Large intestine (tissue), 3 donors: ENCODE measurements around the gene ASGR1. TPM values are rescaled to one million over a fixed set of nuclear protein-coding genes. Genes with fewer than 3 reads are reported as not detected.
"Not testable (repeated sequence)": the region's sequence is repeated elsewhere in the genome, so short reads cannot be mapped to it uniquely, and the experiment has no call there.

Source experiments
- DNase-seq, 2 donors: peaks; one replicate each; pipeline versions ENCODE4 v3.0.0 to v3.0.0-alpha.2; 2013
- H3K27ac ChIP-seq: one replicate; pipeline ENCODE4 v1.5.1; 2013; ENCODE audit warnings: low read length
- H3K27me3 ChIP-seq: 2 replicates; pipeline ENCODE4 v1.6.1; 2013; ENCODE audit warnings: low read length; ENCODE audit not compliant: control insufficient read depth, insufficient read depth
- H3K36me3 ChIP-seq: 2 replicates; pipeline ENCODE4 v1.6.1; 2013; ENCODE audit warnings: low read length; ENCODE audit not compliant: control insufficient read depth, insufficient read depth
- H3K4me1 ChIP-seq: one replicate; pipeline ENCODE4 v1.6.1; 2013; ENCODE audit warnings: low read length; ENCODE audit not compliant: control insufficient read depth, insufficient read depth
- H3K4me3 ChIP-seq: one replicate; pipeline ENCODE4 v1.5.1; 2013; ENCODE audit warnings: low read length
- H3K9me3 ChIP-seq: one replicate; pipeline ENCODE4 v1.6.1; 2013; ENCODE audit warnings: mild to moderate bottlenecking, low read depth, low read length, moderate library complexity; ENCODE audit not compliant: control insufficient read depth
- WGBS: methylation state at CpG from one replicate; pipeline ENCODE4 v1.1.5; 2013; ENCODE audit warnings: low lambda C conversion rate; ENCODE audit not compliant: insufficient coverage; 5-methylcytosine and 5-hydroxymethylcytosine counted together
- polyA plus RNA-seq: library from polyadenylated mRNA; unstranded; fragments of 120-200 nt; gene quantifications from one replicate; pipeline ENCODE4 v1.2.1, GENCODE V29; 2013

Gene ASGR1
- polyA plus RNA-seq, 1 donor: 5.7 TPM

DNA sequence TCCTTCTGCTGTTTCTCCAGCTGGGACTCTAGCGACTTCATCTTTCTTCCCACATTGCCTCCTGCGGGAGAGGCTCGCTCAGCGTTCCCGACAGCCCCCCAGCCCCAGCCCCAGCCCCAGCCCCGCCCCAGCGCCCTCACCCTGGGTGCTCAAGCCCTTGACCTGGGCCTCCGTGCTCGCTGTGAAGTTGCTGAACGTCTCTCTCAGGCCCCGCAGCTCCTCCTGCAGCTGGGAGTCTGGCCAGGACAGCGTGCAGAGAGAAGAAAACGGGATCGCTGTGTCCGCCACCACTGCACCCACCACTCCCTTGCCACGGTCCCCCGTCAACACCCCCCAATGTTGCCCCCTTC, 2.4 kb downstream of the ASGR1 start:
- Histone ChIP-seq H3K4me3 (peak overlapping the region; percentile 40), H3K36me3 (no peaks in the 10 kb centered on the region), H3K9me3 (peaks cover 18% of the 10 kb centered on the region), H3K27ac (no peak overlapping the region), H3K27me3 (peaks cover 16% of the 10 kb centered on the region), H3K4me1 (peaks cover 28% of the 10 kb centered on the region)
- WGBS: no CpG with 5 or more reads among the region's 17 CpGs
- no peak for DNase-seq

DNA sequence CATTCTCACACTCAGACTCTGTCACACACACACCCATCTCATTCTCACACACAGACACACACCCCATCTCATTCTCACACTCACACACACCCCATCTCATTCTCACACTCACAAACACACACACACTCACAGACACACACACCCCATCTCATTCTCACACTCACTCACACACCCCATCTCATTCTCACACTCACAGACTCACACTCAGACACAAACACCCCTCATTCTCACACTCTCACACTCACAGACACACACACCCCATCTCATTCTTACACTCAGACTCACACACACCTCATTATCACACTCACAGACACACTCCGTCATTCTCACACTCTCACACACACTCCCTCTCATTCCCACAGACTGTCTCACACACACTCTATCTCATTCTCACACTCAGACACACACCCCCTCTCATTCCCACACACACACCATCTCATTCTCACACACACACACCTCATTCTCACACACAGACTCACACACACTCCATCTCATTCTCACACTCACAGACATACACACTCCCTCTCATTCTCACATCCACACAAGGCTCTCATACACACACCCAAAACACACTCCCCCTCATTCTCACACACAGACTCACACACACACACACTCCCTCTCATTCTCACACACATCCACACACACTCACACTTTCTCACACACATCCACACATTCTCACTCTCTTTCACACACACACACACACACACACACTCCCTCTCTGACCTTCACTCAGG, 2.9 kb downstream of the ASGR1 start:
- H3K36me3 ChIP-seq: no peaks in the 10 kb centered on the region
- peaks cover 16% of the 10 kb centered on the region for H3K27me3 ChIP-seq
- peaks cover 28% of the 10 kb centered on the region for H3K4me1 ChIP-seq
- no peak for DNase-seq
- peaks cover 18% of the 10 kb centered on the region for H3K9me3 ChIP-seq
- no peak overlapping the region for H3K27ac ChIP-seq
- H3K4me3 ChIP-seq: no peak overlapping the region
- 100% methylated on average over 1 of the region's 1 CpG for WGBS

DNA sequence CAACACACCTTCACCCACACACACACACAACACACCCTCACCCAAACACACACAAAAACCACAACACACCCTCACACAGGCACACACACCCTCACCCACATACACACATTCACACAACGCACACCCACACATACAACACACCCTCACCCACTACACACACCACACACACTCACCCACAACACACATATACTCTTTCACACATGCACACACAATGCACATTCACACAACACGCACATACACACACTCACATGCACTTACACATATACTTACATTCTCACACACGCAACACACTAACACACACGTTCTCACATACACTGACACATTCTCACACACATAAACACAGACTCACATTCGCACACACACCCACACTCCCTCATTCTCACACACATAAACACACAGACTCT, 3.8 kb downstream of the ASGR1 start:
- DNase-seq: no peak
- peaks cover 16% of the 10 kb centered on the region for H3K27me3 ChIP-seq
- 100% methylated on average over 4 of the region's 5 CpGs for WGBS
- H3K27ac ChIP-seq: no peak overlapping the region
- H3K4me3 ChIP-seq: no peak overlapping the region
- no peaks in the 10 kb centered on the region for H3K36me3 ChIP-seq
- peaks cover 28% of the 10 kb centered on the region for H3K4me1 ChIP-seq
- peaks cover 18% of the 10 kb centered on the region for H3K9me3 ChIP-seq

DNA sequence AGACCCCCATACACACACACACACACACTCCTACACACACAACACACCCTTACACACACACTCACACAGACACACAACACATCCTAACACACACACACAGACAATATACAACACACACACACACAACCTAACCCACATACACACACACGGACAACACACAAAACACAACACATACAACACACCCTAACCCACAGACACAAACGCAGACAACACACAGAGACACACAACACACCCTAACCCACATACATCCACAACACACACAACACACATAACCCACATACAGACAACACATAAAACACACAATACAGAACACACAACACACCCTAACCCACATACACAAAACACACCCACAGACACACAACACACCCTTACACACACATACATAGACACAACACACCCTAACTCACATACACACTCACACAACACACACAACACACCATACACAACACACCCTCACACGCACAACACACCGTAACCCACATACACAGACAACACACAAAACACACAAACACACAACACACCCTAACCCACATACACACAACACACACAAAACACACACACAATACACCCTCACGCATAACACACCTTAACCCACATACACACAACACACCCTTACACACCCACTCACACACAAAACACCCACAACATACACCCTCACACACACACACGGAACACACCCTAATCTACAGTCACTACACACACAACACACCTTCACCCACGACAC, 4.4 kb downstream of the ASGR1 start:
- peaks cover 27% of the 10 kb centered on the region for H3K4me1 ChIP-seq
- H3K36me3 ChIP-seq: no peaks in the 10 kb centered on the region
- DNase-seq: no peak
- no peak overlapping the region for H3K4me3 ChIP-seq
- peaks cover 16% of the 10 kb centered on the region for H3K27me3 ChIP-seq
- no peak overlapping the region for H3K27ac ChIP-seq
- WGBS: no CpG with 5 or more reads among the region's 7 CpGs
- H3K9me3 ChIP-seq: peaks cover 19% of the 10 kb centered on the region

DNA sequence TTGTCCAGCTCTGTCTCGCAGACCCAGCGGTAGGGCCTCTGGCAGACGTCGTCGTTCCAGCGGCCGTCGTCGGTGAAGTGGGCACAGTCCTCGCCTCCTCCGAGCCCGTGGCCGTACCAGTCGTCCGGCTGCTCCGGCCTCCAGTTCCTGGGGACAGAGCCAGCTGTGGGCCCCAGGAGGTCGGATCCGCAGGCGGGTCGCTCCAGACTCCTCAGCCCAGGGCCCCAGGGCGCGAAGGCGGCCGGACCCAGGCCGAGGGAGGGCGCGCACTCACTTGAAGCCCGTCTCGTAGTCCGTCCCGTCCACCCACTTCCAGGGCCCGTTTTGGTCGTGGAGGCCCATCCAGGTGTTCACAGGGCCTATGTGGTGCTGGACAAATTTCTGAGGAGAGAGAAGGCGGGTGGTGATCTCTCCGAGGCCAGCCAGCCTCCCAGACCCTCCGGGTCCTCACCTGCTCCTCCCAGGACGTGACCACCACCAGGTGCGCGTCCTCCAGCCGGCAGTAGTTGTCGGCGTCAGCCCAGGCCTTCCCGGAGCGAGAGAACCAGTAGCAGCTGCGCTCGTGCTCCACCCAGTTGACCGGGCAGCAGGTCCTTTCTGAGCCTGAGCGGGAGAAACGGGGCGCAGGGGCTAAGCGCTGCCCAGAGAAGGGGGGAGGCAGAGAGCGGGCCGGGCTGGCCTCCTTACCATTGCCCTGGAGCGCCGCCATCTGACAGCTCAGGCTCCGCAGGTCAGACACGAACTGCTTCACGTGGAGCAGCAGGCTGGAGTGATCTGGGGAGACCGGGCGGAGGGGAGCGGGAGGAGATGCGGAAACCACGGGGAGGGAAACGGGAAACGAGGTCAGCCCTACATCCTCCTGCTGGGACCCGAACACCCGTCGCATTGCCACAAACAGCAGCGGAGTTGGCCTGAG, 5.2 kb downstream of the ASGR1 start:
- H3K4me1 ChIP-seq: peaks cover 19% of the 10 kb centered on the region
- H3K9me3 ChIP-seq: peaks cover 22% of the 10 kb centered on the region
- H3K4me3 ChIP-seq: no peak overlapping the region
- H3K27ac ChIP-seq: no peak overlapping the region
- DNase-seq: peak in 1 of 2 donors; percentile 42
- no CpG with 5 or more reads among the region's 69 CpGs for WGBS
- no peaks in the 10 kb centered on the region for H3K36me3 ChIP-seq
- peaks cover 14% of the 10 kb centered on the region for H3K27me3 ChIP-seq

DNA sequence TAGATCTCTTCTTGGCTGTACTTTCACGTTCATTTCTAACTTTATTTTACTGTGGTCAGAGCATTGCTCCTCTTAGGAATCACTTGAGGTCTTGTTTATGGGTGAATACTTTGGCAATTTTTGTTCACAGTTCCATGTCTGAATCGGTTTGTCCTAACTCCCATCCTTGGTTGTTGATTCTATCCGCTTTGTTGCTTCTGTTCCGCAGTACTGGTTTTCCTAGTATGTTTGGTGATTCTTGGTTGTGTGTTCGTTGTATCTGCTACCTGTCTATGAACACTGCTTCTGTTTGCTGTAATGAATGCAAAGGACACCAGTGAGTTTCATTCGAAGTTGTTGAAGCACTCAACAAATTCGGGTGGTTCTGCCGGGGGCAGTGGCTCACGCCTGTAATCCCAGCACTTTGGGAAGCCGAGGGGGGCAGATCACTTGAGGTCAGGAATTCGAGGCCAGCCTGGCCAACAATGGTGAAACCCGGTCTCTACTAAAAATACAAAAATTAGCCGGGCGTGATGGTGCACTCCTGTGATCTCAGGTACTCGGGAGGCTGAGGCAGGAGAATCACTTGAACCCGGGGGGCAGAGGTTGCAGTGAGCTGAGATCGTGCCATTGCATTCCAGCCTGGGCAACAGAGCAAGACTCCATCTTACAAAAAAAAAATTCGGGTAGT, 6.5 kb downstream of the ASGR1 start:
- H3K36me3 ChIP-seq, H3K4me1 ChIP-seq, H3K4me3 ChIP-seq, H3K27me3 ChIP-seq, DNase-seq, H3K27ac ChIP-seq: not testable (repeated sequence)
- WGBS: 100% methylated on average over 1 of the region's 18 CpGs
- peaks cover 22% of the 10 kb centered on the region for H3K9me3 ChIP-seq

DNA sequence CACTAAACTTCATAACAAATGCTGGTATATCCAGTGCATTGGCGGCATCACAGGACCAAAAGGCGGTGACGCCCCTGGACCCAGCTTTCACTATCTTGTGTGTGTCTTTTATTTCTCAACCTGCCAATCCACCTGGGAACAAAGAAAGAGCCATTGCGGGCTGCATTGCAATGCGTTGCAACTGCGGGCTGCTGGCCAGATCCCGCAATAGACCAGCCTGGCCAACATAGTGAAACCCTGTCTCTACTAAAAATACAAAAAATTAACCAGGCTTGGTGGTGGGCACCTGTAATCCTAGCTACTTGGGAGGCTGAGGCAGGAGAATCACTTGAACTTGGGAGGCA, 9.6 kb downstream of the ASGR1 start:
- not testable (repeated sequence) for DNase-seq, H3K4me3 ChIP-seq
- WGBS: no CpG with 5 or more reads among the region's 7 CpGs

DNA sequence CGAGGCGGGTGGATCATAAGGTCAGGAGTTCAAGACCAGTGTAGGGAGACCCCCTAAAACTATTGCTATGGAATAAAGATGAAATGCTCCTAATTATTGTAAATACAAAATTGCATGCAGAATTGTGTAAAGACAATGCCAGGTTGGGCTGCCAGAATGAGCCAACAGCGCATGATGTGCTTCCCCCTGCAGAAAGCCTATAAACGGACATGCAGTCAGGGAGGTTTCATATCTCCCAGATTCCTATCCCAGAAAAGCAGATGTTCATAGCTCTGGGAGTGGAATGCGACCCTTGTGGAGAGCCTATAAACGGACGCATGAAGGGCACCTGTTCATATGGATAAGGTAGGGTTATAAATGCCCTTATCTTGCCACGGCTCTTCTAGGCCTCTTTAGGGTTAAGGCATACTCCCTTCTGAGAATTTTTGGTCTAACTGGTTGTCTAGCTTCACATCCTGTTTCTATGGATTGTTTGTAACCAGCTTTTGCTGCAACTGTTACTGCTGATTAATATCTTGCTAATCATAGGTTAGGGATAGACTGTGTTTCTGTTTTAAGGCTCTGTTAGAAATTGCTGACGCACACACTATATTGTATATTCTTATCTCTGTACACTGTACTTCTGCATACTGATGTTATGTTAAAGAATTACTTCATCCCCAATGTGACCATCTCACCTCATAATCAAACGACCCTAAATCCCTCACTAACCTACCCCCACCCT, 10.2 kb downstream of the ASGR1 start:
- WGBS: 20% methylated on average over 1 of the region's 10 CpGs
- H3K36me3 ChIP-seq, H3K27ac ChIP-seq: not testable (repeated sequence)

More for the DNA sequence above, 9.6 kb downstream of the ASGR1 start:
- H3K27me3 ChIP-seq, H3K27ac ChIP-seq, H3K4me1 ChIP-seq, H3K36me3 ChIP-seq: not testable (repeated sequence)
- H3K9me3 ChIP-seq: peaks cover 15% of the 10 kb centered on the region

DNA sequence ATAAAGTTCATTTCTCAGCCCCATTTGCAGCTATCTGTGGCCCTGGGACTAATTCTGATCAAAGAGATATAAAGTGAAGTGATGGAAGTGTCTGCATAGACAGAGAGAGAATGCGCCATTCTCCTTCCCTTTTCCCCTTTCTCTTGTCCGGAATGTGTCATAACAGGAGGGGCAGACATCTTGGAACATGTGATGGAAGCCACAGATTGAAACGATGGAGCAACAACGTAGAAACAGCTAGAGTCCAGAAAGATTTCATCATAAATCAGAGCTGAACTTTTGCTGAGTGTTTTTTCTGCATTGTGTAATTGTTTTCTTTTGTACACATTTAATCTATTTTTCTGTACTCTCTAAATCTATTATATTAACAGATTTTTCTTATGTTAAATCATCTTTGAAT, 11.3 kb downstream of the ASGR1 start:
- no peak overlapping the region for H3K4me3 ChIP-seq
- no peaks in the 10 kb centered on the region for H3K27me3 ChIP-seq
- peak in 1 of 2 donors; percentile 48 for DNase-seq
- WGBS: no CpG with 5 or more reads among the region's 4 CpGs
- no peaks in the 10 kb centered on the region for H3K36me3 ChIP-seq
- peaks cover 5% of the 10 kb centered on the region for H3K9me3 ChIP-seq
- H3K27ac ChIP-seq: no peak overlapping the region
- no peaks in the 10 kb centered on the region for H3K4me1 ChIP-seq

More for the DNA sequence above, 10.2 kb downstream of the ASGR1 start:
- not testable (repeated sequence) for DNase-seq, H3K4me1 ChIP-seq, H3K4me3 ChIP-seq, H3K27me3 ChIP-seq, H3K9me3 ChIP-seq
